BJ (cell line): Measurements from ENCODE around the gene TRIM67. TPM values are rescaled to one million over a fixed set of nuclear protein-coding genes. Genes with fewer than 3 reads are reported as not detected.

Experiments
- CTCF ChIA-PET: fragments of 350-600 bp; formaldehyde crosslinking; extraction: SDS; loops from one replicate; lab custom pipeline; 2021; ENCODE audit warnings: antibody characterized with exemption, inconsistent platforms; lab: Yijun Ruan, JAX
- POLR2A ChIA-PET: fragments of 300-600 bp; sonication (Branson Sonifier 250); formaldehyde crosslinking; extraction: SDS; loops from one replicate; lab custom pipeline; 2021; ENCODE audit warnings: antibody characterized with exemption; lab: Charles Lee
- DNase-seq: peaks from one replicate; pipeline ENCODE4 v3.0.0-alpha.2; 2011; ENCODE audit warnings: low read depth
- H3K27me3 ChIP-seq: 2 replicates; pipeline ENCODE4 v1.6.0; 2011; ENCODE audit warnings: low read length; ENCODE audit not compliant: control insufficient read depth, insufficient read depth
- H3K36me3 ChIP-seq: 2 replicates; pipeline ENCODE4 v1.5.1; 2011; ENCODE audit warnings: low read length; ENCODE audit not compliant: control insufficient read depth, insufficient read depth
- H3K4me3 ChIP-seq: 2 replicates; pipeline ENCODE4 v1.5.1; 2011; ENCODE audit warnings: low read depth, mild to moderate bottlenecking, control low read depth, low read length
- polyA plus RNA-seq: library from polyadenylated mRNA; depleted of rRNA; stranded (reverse); fragments of >200 nt; gene quantifications from 2 replicates; pipeline ENCODE4 v1.2.3, GENCODE V29; 2011
- TF ChIP-seq, protein P1 (sequence below): IDR thresholded peaks from 2 replicates; pipeline ENCODE4 v1.5.1; 2011; ENCODE audit warnings: low read depth, mild to moderate bottlenecking, control low read depth, inconsistent platforms, low read length, moderate library complexity; ENCODE audit not compliant: insufficient read depth

TRIM67 gene
- polyA plus RNA-seq, 1 experiment: 0.02 TPM

DNA sequence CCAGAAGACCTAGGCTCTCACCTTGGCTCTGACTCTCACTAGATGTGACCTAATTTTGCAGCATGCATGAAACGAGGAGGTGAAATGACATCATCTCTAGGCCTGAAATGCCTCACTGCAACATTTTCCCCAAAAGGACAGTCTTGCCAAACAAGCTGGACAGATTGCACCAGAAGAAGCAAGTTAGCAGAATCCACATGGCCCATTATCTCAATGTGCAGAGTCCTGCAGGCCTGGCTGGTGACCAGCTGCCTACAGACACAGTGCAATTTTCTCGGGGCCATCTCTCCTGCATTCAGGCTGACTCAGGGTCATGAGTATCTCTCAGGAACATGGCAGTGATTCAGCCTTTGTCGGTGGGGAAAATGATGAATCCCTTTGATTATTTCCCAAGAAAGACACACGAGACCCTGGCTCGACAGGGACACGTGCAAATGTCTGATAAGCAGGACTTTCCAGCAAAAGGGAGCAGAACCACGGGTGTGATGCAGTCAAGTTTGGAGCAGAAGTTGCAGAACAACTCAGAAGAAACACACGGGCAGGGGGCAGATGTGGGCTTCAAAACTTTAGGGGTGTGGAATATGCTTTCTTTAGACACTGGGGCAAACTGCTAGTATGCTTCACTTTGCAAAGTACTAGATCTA is 38.7 kb downstream of the TRIM67 start:
- peaks cover 5% of the 10 kb centered on the region for H3K27me3 ChIP-seq
- H3K36me3 ChIP-seq: no peaks in the 10 kb centered on the region
- POLR2A ChIA-PET: no interaction called here
- TF ChIP-seq, protein P1, sequence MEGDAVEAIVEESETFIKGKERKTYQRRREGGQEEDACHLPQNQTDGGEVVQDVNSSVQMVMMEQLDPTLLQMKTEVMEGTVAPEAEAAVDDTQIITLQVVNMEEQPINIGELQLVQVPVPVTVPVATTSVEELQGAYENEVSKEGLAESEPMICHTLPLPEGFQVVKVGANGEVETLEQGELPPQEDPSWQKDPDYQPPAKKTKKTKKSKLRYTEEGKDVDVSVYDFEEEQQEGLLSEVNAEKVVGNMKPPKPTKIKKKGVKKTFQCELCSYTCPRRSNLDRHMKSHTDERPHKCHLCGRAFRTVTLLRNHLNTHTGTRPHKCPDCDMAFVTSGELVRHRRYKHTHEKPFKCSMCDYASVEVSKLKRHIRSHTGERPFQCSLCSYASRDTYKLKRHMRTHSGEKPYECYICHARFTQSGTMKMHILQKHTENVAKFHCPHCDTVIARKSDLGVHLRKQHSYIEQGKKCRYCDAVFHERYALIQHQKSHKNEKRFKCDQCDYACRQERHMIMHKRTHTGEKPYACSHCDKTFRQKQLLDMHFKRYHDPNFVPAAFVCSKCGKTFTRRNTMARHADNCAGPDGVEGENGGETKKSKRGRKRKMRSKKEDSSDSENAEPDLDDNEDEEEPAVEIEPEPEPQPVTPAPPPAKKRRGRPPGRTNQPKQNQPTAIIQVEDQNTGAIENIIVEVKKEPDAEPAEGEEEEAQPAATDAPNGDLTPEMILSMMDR: no peak
- DNase-seq: no peak
- no peak overlapping the region for H3K4me3 ChIP-seq
- CTCF ChIA-PET: no interaction called here

DNA sequence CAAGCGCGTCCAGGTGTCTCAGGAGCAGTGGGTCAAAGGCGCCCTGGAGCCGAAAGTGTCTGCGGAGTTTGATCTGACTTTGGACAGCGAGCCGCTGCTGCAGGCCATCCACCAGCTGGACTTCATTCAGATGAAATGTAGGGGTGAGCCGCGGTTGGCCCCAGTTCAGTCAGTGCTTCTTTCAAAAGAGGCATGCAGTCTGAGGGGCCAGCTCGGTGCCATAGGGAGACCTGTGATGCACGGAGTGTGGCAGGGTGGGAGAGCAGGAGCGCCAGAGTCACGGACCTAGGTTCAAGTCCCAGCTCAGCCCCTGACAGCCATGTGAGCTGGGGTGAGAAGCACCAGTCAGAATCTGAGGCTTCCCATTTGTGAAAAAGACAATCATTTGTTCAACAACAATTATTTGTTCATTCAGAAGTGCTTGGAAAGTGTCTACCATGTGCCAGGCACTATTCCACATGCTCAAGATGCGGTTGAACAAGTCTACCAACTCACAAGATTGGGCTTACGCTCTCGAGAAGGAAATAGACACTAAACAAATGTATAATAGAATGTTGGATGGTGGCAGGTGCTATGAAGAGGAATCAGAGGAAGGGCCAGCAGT is 39.6 kb downstream of the TRIM67 start:
- TF ChIP-seq, protein P1: no peak
- H3K4me3 ChIP-seq: no peak overlapping the region
- H3K27me3 ChIP-seq: peaks cover 5% of the 10 kb centered on the region
- no peaks in the 10 kb centered on the region for H3K36me3 ChIP-seq
- POLR2A ChIA-PET: no interaction called here
- DNase-seq: no peak
- CTCF ChIA-PET: no interaction called here

DNA sequence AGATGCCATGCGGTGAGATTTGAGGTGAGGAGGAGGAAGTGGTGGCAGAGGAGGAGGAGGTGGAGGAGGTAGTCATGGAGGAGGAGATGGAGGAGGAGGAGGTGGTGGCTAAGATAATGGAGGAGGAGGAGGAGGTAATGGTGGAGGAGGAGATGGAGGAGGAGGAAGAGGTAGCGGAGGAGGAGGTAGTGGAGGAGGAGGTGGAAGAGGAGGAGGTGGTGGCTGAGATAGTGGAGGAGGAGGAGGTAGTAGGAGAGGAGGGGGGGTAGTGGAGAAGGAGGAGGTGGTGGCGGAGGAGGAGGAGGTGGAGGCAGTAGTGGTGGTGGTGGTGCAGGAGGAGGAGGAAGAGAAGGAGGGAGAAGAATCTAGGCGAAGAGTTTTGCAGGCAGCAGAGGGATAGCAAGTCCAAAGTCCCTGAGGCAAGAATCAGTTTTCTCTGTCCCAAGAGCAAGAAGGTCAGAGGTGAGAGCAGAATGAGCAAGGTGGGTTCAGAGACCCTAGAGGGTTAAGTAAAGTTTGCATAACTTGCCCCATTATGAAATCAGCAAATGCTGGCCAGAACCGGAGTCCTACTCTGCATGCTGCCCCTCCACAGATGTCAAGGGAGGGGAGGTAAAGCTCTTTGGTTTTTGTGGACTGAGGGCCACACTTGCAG is 40.2 kb downstream of the TRIM67 start:
- TF ChIP-seq, protein P1: no peak
- ChIA-PET CTCF (no interaction called here), POLR2A (no interaction called here)
- no peaks in the 10 kb centered on the region for H3K36me3 ChIP-seq
- H3K27me3 ChIP-seq: peaks cover 5% of the 10 kb centered on the region
- no peak overlapping the region for H3K4me3 ChIP-seq
- DNase-seq: no peak

DNA sequence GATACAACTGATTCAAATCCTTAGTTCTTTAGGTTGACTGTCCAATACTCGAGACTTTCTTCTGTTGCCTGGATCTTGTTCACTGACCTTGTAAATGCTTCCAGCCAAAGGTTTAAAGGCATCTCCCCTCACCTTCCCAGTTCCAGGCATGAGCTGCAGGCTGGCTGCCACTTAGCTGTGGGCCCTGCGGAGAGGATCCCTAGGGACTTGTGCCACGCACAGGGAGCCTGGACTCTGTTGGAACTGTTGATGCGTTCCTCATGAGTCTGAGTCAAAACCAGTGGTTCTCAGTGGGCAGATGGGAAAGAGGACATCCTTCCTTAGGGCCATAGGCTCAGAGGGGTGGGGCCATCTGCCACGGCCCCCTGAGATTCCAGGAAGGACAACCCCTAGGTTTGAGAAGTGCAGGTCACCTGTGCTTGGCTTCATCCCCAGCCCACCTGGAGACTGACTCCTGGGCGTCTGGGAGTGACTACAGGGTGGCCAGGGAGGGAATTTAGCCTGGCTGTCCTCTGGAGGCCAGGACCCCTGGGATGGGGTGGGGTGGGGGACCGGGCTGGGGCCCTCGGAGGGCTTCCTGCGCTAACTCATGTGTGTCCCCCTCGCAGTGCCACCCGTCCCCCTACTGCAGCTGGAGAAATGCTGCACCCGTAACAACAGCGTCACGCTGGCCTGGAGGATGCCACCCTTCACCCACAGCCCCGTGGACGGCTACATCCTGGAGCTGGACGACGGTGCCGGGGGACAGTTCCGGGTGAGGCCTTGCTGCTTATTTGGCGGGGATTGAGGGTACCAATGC is 41.6 kb downstream of the TRIM67 start:
- TF ChIP-seq, protein P1: no peak
- Histone ChIP-seq H3K36me3 (no peaks in the 10 kb centered on the region), H3K4me3 (no peak overlapping the region), H3K27me3 (peaks cover 5% of the 10 kb centered on the region)
- DNase-seq: no peak
- ChIA-PET CTCF (no interaction called here), POLR2A (no interaction called here)

DNA sequence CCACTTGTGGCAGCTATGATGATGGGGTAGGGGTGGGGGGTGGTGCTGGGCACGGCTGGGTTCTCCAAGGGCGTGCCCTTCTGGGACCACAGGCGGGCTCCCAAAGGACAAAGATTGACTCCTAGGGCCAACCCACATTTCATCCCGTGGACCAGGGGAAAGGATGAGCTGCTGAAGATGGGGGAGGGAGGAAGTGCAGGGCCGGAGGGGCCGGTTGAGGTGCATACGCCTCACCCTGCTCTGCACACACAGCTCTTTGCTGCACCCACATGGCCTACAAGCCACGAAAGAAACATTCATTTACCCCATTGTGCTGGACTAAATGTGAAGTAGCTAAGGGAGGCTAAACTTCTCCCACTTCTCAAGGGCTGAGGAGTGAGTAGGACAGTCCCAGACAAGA is 45.0 kb downstream of the TRIM67 start:
- DNase-seq: no peak
- ChIA-PET POLR2A (no interaction called here), CTCF (interaction anchor here (0.5 to 2.3 kb wide), 13 partner anchors 9 to 415 kb away, joined by 3 to 18 read pairs (median 3); partner anchors contain the start of gene FAM89A)
- Histone ChIP-seq H3K4me3 (no peak overlapping the region), H3K27me3 (peaks cover 7% of the 10 kb centered on the region), H3K36me3 (no peaks in the 10 kb centered on the region)
- TF ChIP-seq, protein P1: 0 out of 2 replicates have a peak, but pooled peaks have one; percentile 22
